ENCODE data around the gene GUF1. TPM values are rescaled to one million over a fixed set of nuclear protein-coding genes. Genes with fewer than 3 reads are reported as not detected.
A peak's percentile ranks its signal among the peaks of the same experiment; 100 is the strongest.

Gene GUF1
- total and polyA plus RNA-seq, 10 of the 15 experiments (the other 5 are each of a cell fraction or from before 2014, with no cell fraction given) = 5.8 to 37.1 (median 24.8) TPM

GRCh38 chr4:44678094-44679041 is at the start of gene GUF1 (continued):
- TF ChIP-seq ZBTB11 (CRISPR knock-in tag; IDR thresholded peaks at IDR 0.05) (0 out of 2 replicates have a peak, but pooled peaks have one; percentile 42), ATF2 (IDR thresholded peaks at IDR 0.05; ENCODE audit: low read length) (no peak), LARP7 (IDR thresholded peaks at IDR 0.05) (peak; percentile 68; the same call in 1 of the 2 replicates), SKIL (IDR thresholded peaks at IDR 0.05; ENCODE audit: low read depth, poor library complexity, severe bottlenecking) (peak; percentile 33), BMI1 (IDR thresholded peaks at IDR 0.05; ENCODE audit: borderline replicate concordance) (no peak), CHD2 (IDR thresholded peaks at IDR 0.05; ENCODE audit: borderline replicate concordance, low read depth, low read length) (no peak), RFX5 (IDR thresholded peaks at IDR 0.05; ENCODE audit: low read depth, low read length) (no peak), TCF3 (IDR thresholded peaks at IDR 0.05; ENCODE audit: borderline replicate concordance, insufficient read depth, low read depth, low read length) (peak; percentile 54; the same call in 1 of the 2 replicates), CREM (IDR thresholded peaks at IDR 0.05; ENCODE audit: low read depth) (peak; percentile 99), BRCA1 (IDR thresholded peaks at IDR 0.05; ENCODE audit: low read depth, low read length) (no peak), SIN3A (IDR thresholded peaks at IDR 0.05; ENCODE audit: low read depth, low read length) (peak; percentile 76; the same call in 1 of the 2 replicates), ZNF687 (IDR thresholded peaks at IDR 0.05) (peak; percentile 92), ATF3 (IDR thresholded peaks at IDR 0.05; ENCODE audit: borderline replicate concordance, extremely low read depth, low read depth, low read length) (peak; percentile 45; the same call in 1 of the 2 replicates), POLR2AphosphoS5 (IDR thresholded peaks at IDR 0.05; ENCODE audit: low read length) (peak; percentile 97), POLR2A (IDR thresholded peaks at IDR 0.05; ENCODE audit: low read depth, low read length) (peak; percentile 92), SMAD5 (IDR thresholded peaks at IDR 0.05; ENCODE audit: low read depth) (peak; percentile 93), RBBP5 (conservative IDR thresholded peaks at IDR 0.05) (0 out of 2 replicates have a peak, but pooled peaks have one; percentile 75)
